AG20443 (cell line): ENCODE data around the gene NELL1.

ENCODE experiments used
- DNase-seq: peaks from one replicate; pipeline ENCODE4 v3.0.0; 2012; ENCODE audit warnings: low spot score, mixed read lengths

Gene NELL1

DNA sequence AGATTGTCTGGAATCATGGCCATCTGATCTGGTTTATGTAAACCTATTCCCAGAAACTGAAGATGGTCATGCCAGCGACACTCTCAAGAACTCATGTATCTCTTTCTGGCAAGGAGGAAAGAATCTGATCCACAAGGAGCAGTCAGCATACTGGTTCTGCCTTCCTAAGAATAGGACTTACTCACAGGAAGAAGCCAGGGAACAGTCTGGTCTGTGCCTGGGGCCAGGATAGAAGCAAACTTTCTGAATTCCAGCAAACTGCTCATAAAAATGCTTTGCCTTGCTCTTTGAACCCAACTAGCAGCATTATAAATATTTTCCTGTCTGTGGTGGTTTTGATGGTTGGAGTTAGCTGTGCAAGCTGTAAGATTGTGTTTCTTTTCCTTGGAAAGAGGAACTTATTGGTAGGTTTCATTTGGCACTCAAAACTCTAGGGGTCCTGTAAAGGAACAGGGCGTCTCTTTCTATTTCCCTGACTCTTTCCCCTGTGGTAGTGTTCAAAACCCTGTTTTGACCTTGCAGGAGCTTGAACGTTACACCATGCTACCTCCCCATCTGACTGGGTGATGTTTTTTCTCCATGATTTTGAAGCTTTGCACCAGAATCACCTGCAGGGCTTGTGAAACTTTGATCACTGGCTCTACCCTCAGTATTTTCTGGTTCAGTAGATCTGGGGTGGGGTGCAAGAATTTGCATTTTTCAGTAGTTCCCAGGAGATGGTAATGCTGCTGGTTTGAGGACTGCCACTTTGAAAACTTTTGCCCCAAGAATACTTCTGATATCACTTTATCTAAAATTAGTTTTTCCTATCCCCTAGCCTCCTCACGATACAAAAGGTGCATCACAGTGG is 895.7 kb downstream of the NELL1 start:
- no peak for DNase-seq

GRCh38 chr11:21566521-21567117 is 897.2 kb downstream of the NELL1 start:
- no peak for DNase-seq

DNA sequence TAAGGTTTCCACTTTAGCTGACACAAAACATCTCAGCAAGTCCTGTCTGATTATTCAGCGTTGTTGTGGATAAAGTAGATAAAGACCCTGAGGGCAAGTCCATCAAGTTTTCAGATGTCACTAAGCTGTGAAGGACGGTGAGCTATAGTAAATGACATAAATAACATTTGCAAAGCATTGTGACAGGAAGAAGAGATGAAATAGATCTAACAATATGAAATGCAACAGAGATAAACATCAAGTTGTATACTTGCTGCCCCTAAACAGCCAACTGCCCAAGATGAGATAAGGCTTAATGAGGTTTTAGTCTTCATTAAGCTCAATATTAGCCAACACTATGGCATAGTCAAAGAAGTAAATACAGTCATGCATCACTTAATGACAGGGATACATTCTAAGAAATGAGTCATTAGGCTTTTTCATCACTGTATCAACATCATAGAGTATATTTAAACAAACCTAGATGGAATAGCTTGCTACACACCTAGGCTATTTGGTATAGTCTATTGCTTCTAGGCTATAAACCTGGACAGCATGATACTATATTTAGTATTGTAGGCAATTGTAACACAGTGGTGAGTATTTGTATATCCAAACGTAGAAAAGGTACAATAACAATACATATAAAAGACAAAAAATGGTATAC is 898.4 kb downstream of the NELL1 start:
- DNase-seq: no peak

DNA sequence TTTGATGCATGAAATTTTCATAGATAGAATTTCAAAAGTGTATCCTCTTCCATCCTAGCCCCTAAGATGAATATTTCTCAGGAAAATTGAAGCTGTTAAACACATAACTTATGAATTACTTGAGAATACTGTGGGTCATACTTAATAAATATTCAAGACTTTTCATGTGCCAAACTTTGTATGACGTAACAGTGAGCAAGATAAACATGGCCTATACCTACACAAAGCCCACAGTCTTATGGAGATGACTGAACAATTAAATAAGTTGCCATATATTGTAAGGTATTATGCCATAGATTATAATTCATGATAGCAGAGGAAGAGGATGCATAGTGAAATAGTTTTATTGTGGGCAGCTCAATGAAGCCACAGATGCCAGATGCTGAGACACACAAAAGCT is 902.8 kb downstream of the NELL1 start:
- no peak for DNase-seq

DNA sequence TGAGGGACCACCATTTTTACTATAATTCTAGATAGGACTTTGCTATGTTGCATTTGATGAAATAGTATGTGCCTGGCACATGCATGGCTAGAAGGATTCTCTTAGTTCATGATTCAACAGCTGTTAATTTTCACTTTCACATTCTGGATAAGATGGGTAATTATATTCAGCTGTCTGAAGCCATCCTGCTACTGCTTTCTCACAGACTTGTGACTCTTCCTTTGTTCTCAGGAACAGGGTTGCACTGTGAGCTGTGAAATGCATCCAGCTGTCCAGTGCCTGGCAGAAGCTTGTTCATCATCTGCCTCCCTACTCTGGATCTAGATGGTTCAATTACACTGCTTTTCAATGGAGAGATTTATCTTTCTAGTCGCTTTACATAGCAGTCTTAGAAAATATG is 913.4 kb downstream of the NELL1 start:
- no peak for DNase-seq

GRCh38 chr11:21588754-21589153 is 919.4 kb downstream of the NELL1 start:
- DNase-seq: no peak

- DNase-seq: no peak
Measured at GRCh38 chr11:21602699-21603098, 933.3 kb downstream of the NELL1 start.

- no peak for DNase-seq
Measured at GRCh38 chr11:21603886-21604285, 934.5 kb downstream of the NELL1 start.

GRCh38 chr11:21604564-21604963 is 935.2 kb downstream of the NELL1 start:
- no peak for DNase-seq

GRCh38 chr11:21612326-21612725 is 942.9 kb downstream of the NELL1 start:
- no peak for DNase-seq

DNA sequence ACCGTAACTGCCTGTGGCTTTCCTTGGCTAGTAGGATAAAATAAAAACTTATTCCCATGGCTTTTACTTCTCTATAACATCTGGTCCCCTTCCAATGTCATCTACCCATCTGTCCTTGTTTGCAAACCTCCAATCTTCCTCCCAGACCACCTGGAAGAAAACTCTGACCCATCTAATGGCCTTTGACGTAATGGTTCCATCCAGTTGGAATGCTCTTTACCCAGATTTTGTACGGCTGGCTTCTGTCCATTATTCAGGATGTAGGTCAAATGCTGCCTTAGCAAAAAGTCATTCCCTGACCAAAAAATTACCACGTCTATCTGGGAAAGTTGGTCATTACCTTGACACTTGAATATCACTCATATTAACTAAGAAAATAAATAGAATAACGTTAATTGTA is 945.6 kb downstream of the NELL1 start:
- no peak for DNase-seq

- no peak for DNase-seq
Measured at GRCh38 chr11:21615955-21616371, 946.6 kb downstream of the NELL1 start.

DNA sequence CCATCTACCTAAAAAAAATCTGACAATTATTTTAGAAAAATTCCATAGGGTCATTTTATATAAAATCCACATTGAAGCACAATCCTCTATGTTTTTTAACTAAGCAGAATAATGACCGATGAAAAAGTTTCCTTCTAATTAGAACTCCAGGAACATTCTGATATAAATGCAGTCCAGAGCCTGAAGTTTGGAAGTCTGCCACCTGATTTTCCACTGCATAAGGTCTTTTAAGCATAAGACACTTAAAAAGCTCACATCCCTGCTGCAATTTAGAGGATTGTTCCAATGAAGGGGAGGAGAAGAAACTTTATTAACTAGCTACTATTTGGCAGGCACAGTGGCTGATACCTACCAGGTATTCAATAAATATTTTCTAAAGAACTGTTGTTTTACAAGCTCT is 953.2 kb downstream of the NELL1 start:
- DNase-seq: no peak

DNA sequence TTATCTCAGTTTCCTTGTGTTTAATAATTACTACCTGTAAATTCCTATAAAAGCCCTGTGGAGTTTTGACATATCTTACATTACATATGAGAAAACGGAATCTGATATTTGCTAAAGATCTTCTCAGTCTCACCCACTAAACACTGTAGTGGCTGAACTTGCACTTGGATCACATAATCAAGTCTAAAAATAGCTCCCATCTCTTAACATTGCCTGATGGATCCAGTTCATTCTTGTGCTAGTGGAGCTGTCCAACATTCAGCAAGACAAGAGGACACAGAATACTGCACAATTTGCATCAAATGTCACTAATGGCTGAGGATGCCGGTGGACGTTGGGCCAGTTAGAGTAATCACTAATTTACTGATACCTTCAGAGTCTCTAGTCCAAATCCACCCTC is 953.6 kb downstream of the NELL1 start:
- DNase-seq: no peak
